Germinal center (tissue), 1 donor: ENCODE measurements around the gene NBPF3.
"Not testable (repeated sequence)": the region's sequence is repeated elsewhere in the genome, so short reads cannot be mapped to it uniquely, and the experiment has no call there.

ENCODE experiments used
- DNase-seq: peaks from one replicate; pipeline ENCODE4 v3.0.0; 2012; ENCODE audit warnings: mixed read lengths, low spot score

The NBPF3 gene

GRCh38 chr1:21439721-21440629 is at the start of gene NBPF3:
NBPF3 (plus strand) TSS chr1:21440137; CDS start chr1:21445087, 4,950 bp downstream.
- peak; percentile 83 for DNase-seq

GRCh38 chr1:21391497-21391896 is 48.4 kb upstream of the NBPF3 start:
- DNase-seq = no peak

GRCh38 chr1:21392587-21393263 is 47.2 kb upstream of the NBPF3 start:
- no peak for DNase-seq

- no peak for DNase-seq
Measured at GRCh38 chr1:21396516-21396915, 43.4 kb upstream of the NBPF3 start.

GRCh38 chr1:21397813-21398188 is 42.1 kb upstream of the NBPF3 start:
- no peak for DNase-seq

- not testable (repeated sequence) for DNase-seq
Measured at GRCh38 chr1:21401726-21402346, 38.1 kb upstream of the NBPF3 start.

GRCh38 chr1:21406659-21407058 is 33.3 kb upstream of the NBPF3 start:
- no peak for DNase-seq

GRCh38 chr1:21409897-21410296 is 30.0 kb upstream of the NBPF3 start:
- not testable (repeated sequence) for DNase-seq

- no peak for DNase-seq
Measured at GRCh38 chr1:21414015-21414414, 25.9 kb upstream of the NBPF3 start.

GRCh38 chr1:21420378-21420777 is 19.6 kb upstream of the NBPF3 start:
- DNase-seq = not testable (repeated sequence)

- DNase-seq = not testable (repeated sequence)
Measured at GRCh38 chr1:21421307-21421706, 18.6 kb upstream of the NBPF3 start.

- not testable (repeated sequence) for DNase-seq
Measured at GRCh38 chr1:21427798-21428480, 12.0 kb upstream of the NBPF3 start.

- DNase-seq = not testable (repeated sequence)
Measured at GRCh38 chr1:21428481-21429073, 11.4 kb upstream of the NBPF3 start.

- not testable (repeated sequence) for DNase-seq
Measured at GRCh38 chr1:21429210-21429609, 10.7 kb upstream of the NBPF3 start.

- DNase-seq = not testable (repeated sequence)
Measured at GRCh38 chr1:21430875-21431274, 9.1 kb upstream of the NBPF3 start.

- DNase-seq = no peak
Measured at GRCh38 chr1:21434394-21434793, 5.5 kb upstream of the NBPF3 start.

- DNase-seq = no peak
Measured at GRCh38 chr1:21435646-21436487, 4.1 kb upstream of the NBPF3 start.

GRCh38 chr1:21436488-21437340 is 3.2 kb upstream of the NBPF3 start:
- DNase-seq = no peak

GRCh38 chr1:21437341-21437640 is 2.6 kb upstream of the NBPF3 start:
- DNase-seq = no peak
